ENCODE data around the gene FCHSD2.

FCHSD2 gene

GRCh38 chr11:72953637-72954036, 188.5 kb downstream of the FCHSD2 start:
- no peak for DNase-seq (ENCODE audit: extremely low read depth, low read depth)
- no peak for TF ChIP-seq CTCF (IDR thresholded peaks at IDR 0.05; ENCODE audit: low read depth, low read length)

- no peak for TF ChIP-seq CTCF (IDR thresholded peaks at IDR 0.05; ENCODE audit: low read depth, low read length)
- no peak for DNase-seq (ENCODE audit: extremely low read depth, low read depth)
These were observed 190.2 kb downstream of the FCHSD2 start for GRCh38 chr11:72951888-72952287.

- DNase-seq (ENCODE audit: extremely low read depth, low read depth): no peak
- no peak for TF ChIP-seq CTCF (IDR thresholded peaks at IDR 0.05; ENCODE audit: low read depth, low read length)
These were observed 190.9 kb downstream of the FCHSD2 start for GRCh38 chr11:72951193-72951592.

GRCh38 chr11:72950685-72951084, 191.4 kb downstream of the FCHSD2 start:
- no peak for TF ChIP-seq CTCF (IDR thresholded peaks at IDR 0.05; ENCODE audit: low read depth, low read length)
- DNase-seq (ENCODE audit: extremely low read depth, low read depth): no peak

- DNase-seq (ENCODE audit: extremely low read depth, low read depth): no peak
- no peak for TF ChIP-seq CTCF (IDR thresholded peaks at IDR 0.05; ENCODE audit: low read depth, low read length)
These were observed 194.9 kb downstream of the FCHSD2 start for GRCh38 chr11:72947229-72947628.

- TF ChIP-seq CTCF (IDR thresholded peaks at IDR 0.05; ENCODE audit: low read depth, low read length): no peak
- DNase-seq (ENCODE audit: extremely low read depth, low read depth): no peak
These were observed 198.5 kb downstream of the FCHSD2 start for GRCh38 chr11:72943664-72944063.

- TF ChIP-seq CTCF (IDR thresholded peaks at IDR 0.05; ENCODE audit: low read depth, low read length): no peak
- DNase-seq (ENCODE audit: extremely low read depth, low read depth): no peak
These were observed 201.7 kb downstream of the FCHSD2 start for GRCh38 chr11:72940417-72940816.

All from AG09319 (cell line).